DMS153 treated with DMSO at 0.1 percent for 48 hours (cell line): Measurements from ENCODE around the gene SULT1C3.

ENCODE experiments used
- DNase-seq: peaks from one replicate; lab custom pipeline; 2025; ENCODE audit not compliant: unreplicated experiment; lab: John Stamatoyannopoulos, UW

The SULT1C3 gene

GRCh38 chr2:108297436-108298141 lies 57.8 kb downstream of the SULT1C3 start:
- DNase-seq = no peak

DNA sequence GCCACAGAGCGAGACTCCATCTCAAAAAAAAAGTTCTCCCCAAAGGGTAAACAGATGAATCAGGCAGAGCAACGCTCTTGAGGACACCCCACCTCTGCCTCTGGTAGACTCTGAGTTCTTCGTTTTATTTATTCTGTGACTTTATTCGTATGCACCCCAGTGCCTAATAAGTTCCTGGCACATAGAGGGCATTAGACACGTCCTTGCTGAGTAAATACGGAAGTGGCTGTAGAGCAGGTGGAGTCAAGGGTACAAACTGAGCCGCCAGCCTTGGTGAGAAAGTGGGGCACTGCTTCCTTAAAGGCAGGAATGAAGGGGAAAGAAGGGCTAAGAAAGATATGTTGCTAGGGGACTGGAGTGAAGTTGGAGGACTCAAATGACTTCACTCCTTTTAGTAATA lies 61.8 kb downstream of the SULT1C3 start:
- DNase-seq = no peak

DNA sequence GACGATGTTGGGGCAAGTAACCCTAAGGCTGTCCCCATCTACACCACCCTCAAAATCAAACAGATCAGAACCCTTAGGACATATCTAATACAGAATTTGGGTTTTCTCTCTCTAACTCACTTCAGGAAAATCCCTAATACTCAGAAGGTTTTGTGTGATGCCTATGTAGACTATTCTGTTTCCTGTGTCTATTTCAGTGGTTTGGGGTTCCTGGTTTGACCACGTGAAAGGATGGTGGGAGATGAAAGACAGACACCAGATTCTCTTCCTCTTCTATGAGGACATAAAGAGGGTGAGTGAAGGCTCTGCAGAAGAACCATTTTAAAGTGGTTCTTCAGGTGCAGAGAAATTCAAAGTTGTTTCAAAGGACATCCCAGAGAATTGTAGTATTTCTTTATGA lies 65.2 kb downstream of the SULT1C3 start:
- no peak for DNase-seq

DNA sequence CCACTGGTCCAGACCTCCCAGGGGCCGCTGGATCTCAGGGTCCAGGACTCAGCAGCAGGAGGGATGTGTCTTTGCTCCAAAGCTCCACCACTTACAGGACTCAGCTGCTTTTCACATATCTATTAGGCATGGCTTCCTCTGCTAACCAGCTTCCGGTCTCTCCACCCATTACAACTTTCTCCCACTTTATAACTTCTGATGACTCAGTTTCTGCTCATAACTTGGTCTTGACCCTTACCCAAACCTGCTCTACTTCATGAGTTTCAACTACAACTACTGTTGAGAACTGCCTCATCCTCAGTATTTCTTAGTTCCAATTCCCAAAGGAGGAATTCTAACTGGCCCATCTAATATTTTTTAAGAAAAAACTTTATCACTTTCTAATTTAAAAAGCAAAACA lies 66.1 kb downstream of the SULT1C3 start:
- no peak for DNase-seq

- no peak for DNase-seq
Observed at GRCh38 chr2:108309903-108310302, 70.1 kb downstream of the SULT1C3 start.
